Transverse colon (tissue), 4 donors: ENCODE results near the gene KRT6B.

ENCODE experiments used
- CTCF ChIP-seq, 5 experiments: fragments of 200-600 bp in 3 of 5; fragments of 450-650 bp in 2 of 5; sonication (generic) in 3 of 5; IDR thresholded peaks; 1 replicate in 2 of 5; 2 replicates in 3 of 5; pipeline ENCODE4 v1.5.1; 2016 to 2017; ENCODE audit warnings: antibody characterized with exemption in 5 of 5, inconsistent platforms in 3 of 5, mild to moderate bottlenecking in 2 of 5, moderate library complexity in 1 of 5
- EP300 ChIP-seq: sonication (generic); formaldehyde crosslinking; IDR thresholded peaks from one replicate; pipeline ENCODE4 v1.6.1; 2017; ENCODE audit warnings: antibody characterized with exemption, low read depth
- POLR2A ChIP-seq: fragments of 450-650 bp; IDR thresholded peaks from one replicate; pipeline ENCODE4 v1.6.1; 2016; ENCODE audit warnings: antibody characterized with exemption, mild to moderate bottlenecking, moderate library complexity
- POLR2AphosphoS5 ChIP-seq, 3 donors: sonication (generic); formaldehyde crosslinking; IDR thresholded peaks; one replicate each; pipeline ENCODE4 v1.6.1; 2016; ENCODE audit warnings: antibody characterized with exemption in 3 of 3

- TF ChIP-seq CTCF (IDR thresholded peaks at IDR 0.05) (no peak), EP300 (no peak), POLR2A (no peak), POLR2AphosphoS5 (IDR thresholded peaks at IDR 0.05) (no peak)
Observed at GRCh38 chr12:52487211-52487610, 35.3 kb upstream of the KRT6B start.
